ENCODE results near the gene SIL1. TPM values are rescaled to one million over a fixed set of nuclear protein-coding genes. Genes with fewer than 3 reads are reported as not detected.
"Not testable (repeated sequence)": the region's sequence is repeated elsewhere in the genome, so short reads cannot be mapped to it uniquely, and the experiment has no call there.

SIL1 gene
- polyA plus RNA-seq, 3 donors, result 52.1 to 59.7 (median 52.6) TPM

DNA sequence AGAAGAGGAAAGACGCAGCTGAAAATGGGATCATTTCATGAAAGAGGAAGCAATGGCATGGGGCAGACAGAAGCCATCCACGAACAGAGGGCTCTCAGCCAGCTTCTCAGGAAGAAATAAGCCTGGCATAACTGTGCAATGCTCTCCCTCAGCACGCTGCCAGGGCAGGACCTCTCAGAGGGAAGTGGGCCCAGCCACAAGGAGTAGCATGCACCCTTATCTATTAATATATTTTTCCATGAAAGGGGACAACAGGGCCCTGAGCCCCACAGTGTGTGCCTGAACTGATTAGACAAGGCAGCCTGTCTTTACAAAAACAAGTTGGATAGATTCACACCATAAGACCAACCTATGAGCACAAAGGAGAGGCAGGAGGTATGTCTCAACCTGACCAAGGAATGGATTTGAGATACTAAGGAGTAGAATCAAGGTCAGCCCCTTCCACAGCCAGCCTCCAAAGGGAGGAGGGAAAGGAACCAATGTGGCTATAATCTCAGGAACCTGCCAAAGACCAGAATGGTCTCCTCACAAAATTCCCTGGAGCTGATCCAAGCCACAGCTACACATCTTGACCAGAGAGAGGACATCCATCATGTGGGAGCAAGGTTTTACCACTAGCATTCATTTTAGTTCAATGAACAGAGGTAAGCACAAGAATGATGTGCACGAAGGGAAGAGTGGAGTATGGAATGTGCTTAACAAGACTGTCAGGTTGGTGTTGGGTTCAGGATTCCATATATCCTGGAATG lies 154.8 kb downstream of the SIL1 start:
- no peak for DNase-seq (ENCODE audit: low read depth in 3 of 3, low spot score in 2 of 3)

DNA sequence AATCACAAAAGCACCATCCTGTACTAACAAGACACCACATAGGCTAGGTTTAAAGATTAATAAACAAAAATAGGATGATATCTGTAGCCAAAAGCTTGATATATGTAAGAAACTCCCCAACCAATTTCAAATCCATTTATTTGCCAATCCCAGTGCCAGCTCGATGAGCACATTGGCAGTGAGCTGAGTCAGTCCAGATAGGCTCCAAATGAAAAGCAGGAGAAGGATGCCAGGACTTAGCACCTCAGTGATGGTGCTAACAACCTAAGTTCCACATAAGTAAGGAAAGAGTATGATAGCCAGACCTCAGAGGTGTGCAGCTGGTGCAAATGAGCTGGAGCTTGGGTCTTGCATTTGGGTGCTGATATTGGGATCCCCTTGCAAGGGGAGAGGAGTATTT lies 158.1 kb downstream of the SIL1 start:
- DNase-seq (ENCODE audit: low read depth in 3 of 3, low spot score in 2 of 3), result no peak

DNA sequence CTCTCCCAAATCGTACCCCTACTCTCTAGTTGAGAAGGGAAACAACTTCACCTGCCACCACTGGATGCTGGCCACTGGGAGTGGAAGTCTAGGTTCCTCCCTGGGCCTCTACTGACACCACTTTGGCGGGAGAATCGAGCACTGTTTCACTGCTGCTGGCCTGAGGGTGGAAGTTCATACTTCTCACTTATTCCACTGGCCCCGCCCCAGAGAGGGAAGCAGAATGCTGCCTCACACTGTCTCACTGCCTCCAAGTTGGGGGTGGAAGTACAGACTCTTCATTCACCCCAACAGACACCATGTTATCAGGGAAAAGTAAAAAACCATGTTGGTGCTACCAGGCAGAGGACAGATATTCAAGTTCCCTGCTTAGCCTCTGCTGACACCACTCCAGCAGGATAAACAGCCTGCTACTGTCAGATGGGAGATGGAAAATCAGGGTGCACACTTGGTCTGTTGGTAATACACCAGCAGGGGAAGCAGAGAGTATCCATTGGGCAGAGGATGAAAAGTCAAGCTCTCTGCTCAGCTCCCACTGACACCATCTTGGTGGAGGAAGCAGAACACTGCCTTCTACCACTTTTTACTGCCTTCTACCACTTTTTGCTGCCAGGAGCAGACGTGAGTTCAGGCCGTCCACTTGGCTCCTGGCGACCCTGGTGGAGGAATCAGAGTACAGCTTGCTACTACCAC lies 159.4 kb downstream of the SIL1 start:
- DNase-seq (ENCODE audit: low read depth in 3 of 3, low spot score in 2 of 3), result no peak

DNA sequence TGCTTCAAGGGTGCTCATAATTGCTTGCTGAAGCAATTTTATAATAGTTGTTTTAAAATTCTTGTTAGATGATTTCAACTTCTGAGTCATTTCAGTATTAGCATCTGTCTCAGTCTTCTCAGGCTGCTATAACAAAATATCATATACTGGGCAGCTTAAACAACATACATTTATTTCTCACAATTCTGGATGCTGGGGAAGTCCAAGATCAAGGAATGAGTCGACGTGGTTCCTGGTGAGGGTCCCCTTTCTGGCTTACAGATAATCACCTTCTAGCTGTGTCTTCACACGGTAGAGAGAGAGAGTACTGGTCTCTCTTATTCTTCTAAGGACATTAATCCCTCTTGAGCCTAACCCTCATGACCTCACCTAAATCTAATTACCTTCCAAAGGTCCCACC lies 160.4 kb downstream of the SIL1 start:
- DNase-seq (ENCODE audit: low read depth in 3 of 3, low spot score in 2 of 3), result no peak

DNA sequence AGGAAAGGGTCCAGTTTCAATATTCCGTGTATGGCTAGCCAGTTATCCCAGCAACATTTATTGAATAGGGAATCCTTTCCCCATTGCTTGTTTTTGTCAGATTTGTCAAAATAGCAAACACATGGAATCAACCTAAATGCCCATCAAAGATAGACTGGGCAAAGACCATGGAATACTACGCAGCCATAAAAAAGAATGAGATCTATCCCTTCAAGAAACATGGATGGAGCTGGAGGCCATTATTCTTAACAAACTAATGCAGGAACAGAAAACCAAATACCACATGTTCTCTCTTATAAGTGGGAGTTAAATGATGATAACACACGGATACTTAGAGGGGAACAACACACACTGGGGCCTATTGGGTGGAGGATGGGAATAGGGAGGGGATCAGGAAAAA lies 161.8 kb downstream of the SIL1 start:
- not testable (repeated sequence) for DNase-seq (ENCODE audit: low read depth in 3 of 3, low spot score in 2 of 3)

DNA sequence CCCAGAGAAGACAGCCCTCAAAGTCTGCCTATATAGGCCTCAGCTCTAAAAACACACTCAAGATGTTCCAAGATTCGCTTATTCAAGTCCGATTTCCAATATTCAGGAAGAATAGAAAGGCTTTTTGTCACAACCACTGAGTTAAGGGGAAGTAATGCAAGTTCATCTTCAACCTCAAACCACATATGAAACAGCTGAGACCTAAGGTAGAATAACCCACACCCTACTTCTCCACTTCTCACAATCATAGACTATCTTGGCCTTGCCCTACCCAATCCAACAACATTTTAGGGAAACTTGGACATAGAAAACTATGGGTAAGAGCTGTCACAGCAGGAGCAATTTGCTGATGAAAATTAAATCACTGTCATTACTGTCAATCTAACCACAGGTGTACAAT lies 171.0 kb downstream of the SIL1 start:
- no peak for DNase-seq (ENCODE audit: low read depth in 3 of 3, low spot score in 2 of 3)

DNA sequence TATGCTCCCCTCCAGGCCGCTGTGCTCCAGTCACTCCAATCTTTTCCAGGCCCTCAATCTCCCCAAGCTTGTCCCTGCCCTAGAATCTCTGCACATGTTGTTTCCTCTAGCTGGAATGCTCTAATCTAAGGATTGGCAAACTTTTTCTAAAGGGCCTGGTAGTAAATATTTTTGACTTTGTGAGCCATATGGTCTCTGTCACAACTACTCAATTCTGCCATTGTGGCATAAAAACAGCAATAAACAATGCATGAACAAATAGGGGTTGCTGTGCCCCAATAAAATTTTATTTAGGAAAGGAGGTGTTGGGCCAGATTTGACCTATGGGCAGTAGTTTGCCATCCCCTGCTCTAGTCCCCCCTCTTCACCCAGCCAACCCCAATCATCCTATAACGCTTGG lies 172.5 kb downstream of the SIL1 start:
- no peak for DNase-seq (ENCODE audit: low read depth in 3 of 3, low spot score in 2 of 3)

DNA sequence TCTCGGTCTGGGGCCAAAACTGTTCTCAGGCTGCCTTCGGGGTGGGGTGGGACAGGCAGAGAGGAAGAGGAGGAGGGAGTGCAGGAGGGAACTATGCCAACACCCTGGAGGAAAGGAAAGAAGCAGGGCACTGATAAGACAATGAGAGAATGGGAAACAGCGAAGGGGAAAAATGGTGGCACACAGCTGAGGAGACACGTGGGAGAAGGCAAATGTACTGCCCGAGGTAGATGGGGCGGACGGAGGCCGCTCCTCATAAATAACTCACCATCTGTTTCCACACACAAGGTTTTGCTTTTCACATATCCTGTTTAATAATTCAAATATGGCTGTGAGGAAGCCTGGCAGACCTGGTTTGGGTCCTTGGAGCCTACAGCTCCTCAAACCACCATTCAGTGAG lies 174.9 kb downstream of the SIL1 start:
- no peak for DNase-seq (ENCODE audit: low read depth in 3 of 3, low spot score in 2 of 3)

DNA sequence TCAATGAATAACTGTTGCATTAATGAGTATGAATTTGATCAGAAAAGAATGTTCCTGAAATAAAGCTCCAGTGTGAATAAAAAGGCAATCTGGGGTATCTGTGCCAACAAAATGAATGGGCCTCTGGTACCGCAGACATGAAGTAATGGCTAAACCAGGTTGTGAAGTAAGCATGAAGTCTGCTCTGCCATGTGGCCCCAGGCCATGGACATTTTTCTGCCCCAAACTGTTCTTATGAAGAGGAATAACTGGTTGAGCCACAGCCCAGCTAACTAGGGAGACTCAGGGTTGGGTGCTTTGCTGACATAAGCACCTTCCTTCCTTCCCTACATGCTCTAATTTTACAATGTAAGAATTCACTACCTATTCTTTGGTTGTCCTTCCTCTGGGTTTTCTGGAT lies 175.6 kb downstream of the SIL1 start:
- no peak for DNase-seq (ENCODE audit: low read depth in 3 of 3, low spot score in 2 of 3)

DNA sequence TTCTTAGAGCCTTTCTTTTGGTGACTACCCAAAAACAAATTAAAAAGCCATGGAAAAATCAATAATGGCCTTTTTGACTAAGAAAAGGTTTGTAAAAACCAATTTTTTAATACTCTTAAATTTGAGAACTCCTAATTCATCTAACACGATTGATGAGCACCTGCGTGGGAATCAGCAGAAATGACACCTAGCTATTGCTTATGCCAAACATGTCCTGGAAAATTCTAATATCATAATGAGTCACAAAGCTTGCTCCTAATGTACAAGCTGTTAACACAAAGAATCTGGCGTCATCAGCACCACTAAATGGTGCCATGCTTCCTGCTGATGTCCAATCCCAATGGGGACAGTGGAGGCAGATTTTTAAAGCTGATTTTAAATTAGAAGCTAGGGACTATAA lies 176.8 kb downstream of the SIL1 start:
- DNase-seq (ENCODE audit: low read depth in 3 of 3, low spot score in 2 of 3), result no peak

DNA sequence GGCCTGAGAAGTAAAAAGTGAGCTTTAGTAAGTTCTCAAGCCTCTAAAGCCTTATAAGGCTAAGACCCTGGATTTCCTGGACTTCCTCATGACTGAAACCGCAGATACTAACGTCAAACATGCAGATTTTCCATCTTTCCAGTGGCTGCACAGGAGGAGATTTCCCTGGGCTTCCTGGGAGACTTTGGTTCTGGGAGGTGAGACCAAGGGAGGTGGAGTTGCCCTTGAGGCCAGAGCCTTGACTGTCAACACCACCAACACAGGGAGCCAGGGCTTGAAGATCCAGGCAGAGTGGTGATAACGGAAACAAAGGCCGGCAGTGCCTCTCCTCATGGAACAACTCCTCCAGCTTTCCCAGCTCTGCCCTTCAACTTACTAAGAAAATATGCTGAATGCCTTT lies 178.3 kb downstream of the SIL1 start:
- DNase-seq (ENCODE audit: low read depth in 3 of 3, low spot score in 2 of 3), result no peak

DNA sequence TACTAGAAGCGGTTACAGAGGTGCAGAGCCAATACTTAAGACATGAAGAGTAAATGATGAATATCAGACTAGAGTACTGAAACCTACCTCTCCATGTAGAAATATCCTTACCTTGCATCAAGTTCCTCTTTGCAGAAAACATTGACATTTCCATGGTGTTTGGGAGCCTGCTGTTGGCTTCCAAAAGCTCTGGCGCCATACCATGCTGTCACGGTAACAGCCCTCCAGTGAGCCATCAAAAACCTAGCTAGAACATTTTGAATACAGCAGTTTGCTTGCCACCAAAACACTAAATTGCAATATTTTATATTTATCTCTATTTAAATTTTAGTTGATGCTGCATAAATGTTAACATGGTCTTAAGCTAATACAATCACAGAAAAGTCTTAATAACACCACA lies 179.0 kb downstream of the SIL1 start:
- no peak for DNase-seq (ENCODE audit: low read depth in 3 of 3, low spot score in 2 of 3)

DNA sequence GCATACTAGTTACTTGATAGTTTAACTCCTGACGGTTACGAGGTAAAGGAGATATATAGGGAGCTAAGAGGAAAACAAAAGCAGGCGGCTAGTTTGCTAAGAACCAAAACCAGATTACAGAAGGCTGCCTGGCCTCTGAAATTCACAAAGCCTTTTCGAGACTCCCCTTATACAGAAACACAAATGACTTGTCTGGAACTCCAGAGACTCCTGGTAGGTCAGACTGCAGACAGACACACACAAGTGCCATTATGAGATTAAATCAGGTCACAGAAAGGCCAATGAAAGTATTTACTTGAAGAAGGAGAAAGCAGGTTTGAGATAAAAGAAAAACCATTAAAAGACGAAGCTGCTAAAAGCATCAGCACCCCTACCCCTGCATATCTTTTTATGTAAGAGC lies 180.5 kb downstream of the SIL1 start:
- DNase-seq (ENCODE audit: low read depth in 3 of 3, low spot score in 2 of 3), result no peak

DNA sequence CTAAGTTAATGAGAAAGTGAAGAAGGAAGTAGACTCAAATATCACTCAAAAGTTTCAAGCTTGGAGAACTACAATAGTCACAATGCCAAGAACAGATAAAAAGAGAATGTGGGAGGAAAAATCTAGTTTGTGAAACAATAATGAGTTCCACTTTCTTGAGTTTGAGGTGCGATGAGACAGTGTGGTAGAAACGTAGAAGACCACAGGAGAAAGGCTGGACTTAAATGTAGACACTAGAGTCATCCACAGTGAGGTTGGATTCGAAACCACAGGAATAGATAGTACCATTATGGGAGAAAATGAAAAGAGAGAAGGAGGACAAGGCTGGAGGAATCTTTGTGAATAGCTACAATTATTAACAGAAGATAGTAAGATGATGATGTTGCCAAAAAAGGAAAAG lies 182.0 kb downstream of the SIL1 start:
- DNase-seq (ENCODE audit: low read depth in 3 of 3, low spot score in 2 of 3), result no peak

DNA sequence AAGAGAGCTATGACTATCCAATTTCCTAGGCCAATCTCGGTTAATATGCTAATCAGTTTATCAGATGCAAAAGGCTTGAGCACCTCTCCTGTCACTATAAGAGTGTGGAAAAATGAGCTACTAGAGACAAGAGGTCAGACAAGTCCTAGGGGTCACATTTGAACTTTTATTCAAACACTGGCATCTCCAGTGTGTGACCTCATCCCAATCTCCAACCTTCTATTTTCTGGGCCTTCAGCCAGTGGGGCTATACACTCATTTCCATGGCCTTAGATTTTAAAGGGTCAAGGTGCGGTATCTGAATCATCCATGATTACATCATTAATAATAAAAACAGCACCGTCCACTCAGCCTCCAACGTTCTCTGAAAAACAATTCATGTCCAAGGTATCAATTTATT lies 183.4 kb downstream of the SIL1 start:
- no peak for DNase-seq (ENCODE audit: low read depth in 3 of 3, low spot score in 2 of 3)

DNA sequence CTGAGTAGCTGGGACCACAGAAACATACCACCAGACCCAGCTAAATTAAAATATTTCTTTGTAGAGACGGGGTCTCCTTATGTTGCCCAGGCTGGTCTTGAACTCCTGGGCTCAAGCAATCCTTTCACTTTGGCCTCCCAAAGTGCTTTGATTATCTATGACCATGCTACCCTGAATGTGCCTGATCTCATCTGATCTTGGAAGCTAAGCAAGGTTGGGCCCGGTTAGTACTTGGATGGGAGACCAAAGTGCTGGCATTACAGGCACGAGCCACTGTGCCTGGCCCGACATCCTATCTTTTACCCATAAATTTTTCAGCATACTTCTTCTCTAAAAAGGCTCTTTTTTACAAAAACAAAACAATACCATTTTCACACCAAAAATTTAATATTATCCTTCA lies 186.0 kb downstream of the SIL1 start:
- DNase-seq (ENCODE audit: low read depth in 3 of 3, low spot score in 2 of 3), result no peak

DNA sequence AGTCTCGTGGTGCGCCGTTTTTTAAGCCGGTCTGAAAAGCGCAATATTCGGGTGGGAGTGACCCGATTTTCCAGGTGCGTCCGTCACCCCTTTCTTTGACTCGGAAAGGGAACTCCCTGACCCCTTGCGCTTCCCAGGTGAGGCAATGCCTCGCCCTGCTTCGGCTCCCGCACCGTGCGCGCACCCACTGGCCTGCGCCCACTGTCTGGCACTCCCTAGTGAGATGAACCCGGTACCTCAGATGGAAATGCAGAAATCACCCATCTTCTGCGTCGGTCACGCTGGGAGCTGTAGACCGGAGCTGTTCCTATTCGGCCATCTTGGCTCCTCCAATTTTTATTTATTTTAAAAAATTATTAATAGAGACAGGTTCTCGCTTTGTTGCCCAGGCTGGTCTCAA lies 187.0 kb downstream of the SIL1 start:
- not testable (repeated sequence) for DNase-seq (ENCODE audit: low read depth in 3 of 3, low spot score in 2 of 3)

DNA sequence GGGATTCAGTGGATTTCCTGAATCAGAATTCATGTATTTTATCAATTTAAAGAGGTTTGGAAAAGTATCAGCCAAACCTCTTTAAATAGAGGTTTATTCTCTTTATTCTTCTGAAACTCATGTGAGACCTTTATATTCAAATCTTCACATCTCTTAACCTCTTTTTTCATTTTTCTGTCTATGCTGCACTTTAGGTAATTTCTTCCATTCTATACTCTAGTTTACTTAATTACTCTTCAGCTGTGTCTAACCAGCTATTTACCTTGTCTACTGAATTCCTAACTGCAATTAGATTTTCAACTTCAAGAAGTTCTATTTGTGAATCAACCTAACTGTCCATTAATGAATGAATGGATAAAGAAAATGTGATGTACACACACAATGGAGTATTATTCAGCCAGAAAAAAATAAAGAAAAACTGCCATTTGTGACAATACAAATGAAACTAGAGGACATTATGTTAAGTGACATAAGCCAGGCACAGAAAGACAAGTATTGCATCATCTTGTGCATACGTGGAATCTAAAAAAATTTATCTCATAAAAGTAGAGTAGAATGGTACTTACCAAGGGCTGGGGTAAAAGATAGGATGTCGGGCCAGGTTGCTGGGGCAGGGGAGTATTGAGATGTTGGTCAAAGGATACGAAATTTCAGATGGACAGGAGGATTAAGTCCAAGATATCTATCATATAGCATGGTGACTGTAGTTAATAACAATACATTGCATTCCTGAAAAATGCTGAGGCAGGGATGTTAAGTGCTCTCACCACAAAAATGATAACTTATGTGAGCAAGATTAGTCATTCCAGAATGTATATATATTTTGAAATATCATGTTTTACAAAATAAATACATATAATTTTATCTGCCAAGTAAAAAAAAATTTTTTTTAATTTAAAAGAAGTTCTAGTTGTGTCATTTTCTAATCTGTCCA lies 193.5 kb downstream of the SIL1 start:
- DNase-seq (ENCODE audit: low read depth in 3 of 3, low spot score in 2 of 3), result no peak

DNA sequence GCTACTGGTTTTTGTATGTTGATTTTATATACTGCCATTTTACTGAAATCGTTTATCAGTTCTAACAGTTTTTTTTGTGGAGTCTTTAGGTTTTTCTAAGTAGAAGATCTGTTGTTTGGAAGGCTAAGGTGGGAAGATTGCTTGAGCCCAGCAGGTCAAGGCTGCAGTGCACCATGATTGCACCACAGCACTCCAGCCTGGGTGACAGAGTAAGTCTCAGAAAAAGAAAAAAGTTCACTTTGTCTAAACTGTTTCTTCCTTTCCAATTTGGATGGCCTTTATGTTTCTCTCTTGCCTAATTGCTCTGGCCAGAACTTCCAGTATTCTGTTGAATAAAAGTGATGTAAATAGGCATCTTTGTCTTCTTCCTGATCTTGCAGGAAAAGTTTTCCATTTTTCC lies 198.5 kb downstream of the SIL1 start:
- DNase-seq (ENCODE audit: low read depth in 3 of 3, low spot score in 2 of 3), result no peak

DNA sequence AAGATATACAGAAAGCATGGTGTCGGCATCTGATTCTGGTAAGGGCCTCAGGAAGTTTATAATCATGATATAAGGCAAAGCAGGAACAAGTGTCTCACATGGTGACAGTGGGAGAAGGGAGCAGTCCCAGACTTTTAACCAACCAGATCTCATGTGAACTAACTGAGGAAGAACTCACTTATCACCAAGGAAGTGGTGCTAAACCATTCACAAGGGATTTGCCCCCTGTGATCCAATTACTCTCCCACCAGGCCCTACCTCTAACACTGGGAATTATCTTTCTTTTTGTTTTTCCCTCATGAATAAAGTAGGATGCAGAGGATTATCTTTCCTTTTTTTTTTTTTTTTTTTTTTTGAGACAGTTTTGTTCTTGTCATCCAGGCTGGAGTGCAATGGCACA lies 199.6 kb downstream of the SIL1 start:
- DNase-seq (ENCODE audit: low read depth in 3 of 3, low spot score in 2 of 3), result no peak

DNA sequence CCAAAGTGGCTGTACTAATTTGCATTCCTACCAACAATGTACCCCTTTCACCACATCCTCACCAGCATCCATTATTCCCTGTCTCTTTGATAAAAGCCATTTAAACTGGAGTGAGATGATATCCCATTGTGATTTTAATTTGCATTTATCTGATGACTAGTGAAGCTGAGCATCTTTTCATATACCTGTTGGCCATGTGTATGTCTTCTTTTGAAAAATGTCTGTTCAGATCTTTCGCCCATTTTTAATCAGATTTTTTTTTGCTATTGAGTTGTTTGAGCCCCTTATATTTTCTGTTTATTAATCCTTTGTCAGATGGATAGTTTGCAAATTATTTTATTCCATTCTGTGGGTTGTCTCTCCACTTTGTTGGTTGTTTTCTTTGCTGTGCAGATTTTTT lies 202.0 kb downstream of the SIL1 start:
- no peak for DNase-seq (ENCODE audit: low read depth in 3 of 3, low spot score in 2 of 3)
